Hepatocyte (in vitro differentiated cells): ENCODE results near the gene IL17REL.

Experiments used
- EZH2phosphoT487 ChIP-seq: fragments of 200-600 bp; sonication (generic); IDR thresholded peaks from one replicate; pipeline ENCODE4 v1.6.1; 2018; ENCODE audit warnings: antibody characterized with exemption, mild to moderate bottlenecking, low read depth, moderate library complexity; ENCODE audit not compliant: unreplicated experiment, severe bottlenecking
- TF ChIP-seq, protein P1 (sequence below): fragments of 200-600 bp; sonication (generic); IDR thresholded peaks from 2 replicates; pipeline ENCODE4 v1.5.1; 2016; ENCODE audit warnings: antibody characterized with exemption, mild to moderate bottlenecking; ENCODE audit not compliant: poor library complexity

GRCh38 chr22:49995041-49995360 lies 17.6 kb downstream of the IL17REL start:
- TF ChIP-seq, protein P1, sequence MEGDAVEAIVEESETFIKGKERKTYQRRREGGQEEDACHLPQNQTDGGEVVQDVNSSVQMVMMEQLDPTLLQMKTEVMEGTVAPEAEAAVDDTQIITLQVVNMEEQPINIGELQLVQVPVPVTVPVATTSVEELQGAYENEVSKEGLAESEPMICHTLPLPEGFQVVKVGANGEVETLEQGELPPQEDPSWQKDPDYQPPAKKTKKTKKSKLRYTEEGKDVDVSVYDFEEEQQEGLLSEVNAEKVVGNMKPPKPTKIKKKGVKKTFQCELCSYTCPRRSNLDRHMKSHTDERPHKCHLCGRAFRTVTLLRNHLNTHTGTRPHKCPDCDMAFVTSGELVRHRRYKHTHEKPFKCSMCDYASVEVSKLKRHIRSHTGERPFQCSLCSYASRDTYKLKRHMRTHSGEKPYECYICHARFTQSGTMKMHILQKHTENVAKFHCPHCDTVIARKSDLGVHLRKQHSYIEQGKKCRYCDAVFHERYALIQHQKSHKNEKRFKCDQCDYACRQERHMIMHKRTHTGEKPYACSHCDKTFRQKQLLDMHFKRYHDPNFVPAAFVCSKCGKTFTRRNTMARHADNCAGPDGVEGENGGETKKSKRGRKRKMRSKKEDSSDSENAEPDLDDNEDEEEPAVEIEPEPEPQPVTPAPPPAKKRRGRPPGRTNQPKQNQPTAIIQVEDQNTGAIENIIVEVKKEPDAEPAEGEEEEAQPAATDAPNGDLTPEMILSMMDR: no peak
- TF ChIP-seq EZH2phosphoT487: no peak
